Neural progenitor cell (in vitro differentiated cells): Measurements from ENCODE around the gene TGFB1. TPM values are rescaled to one million over a fixed set of nuclear protein-coding genes. Genes with fewer than 3 reads are reported as not detected.
"Not testable (repeated sequence)": the region's sequence is repeated elsewhere in the genome, so short reads cannot be mapped to it uniquely, and the experiment has no call there.

Source experiments
- DNase-seq: peaks from one replicate; pipeline ENCODE4 v3.0.0-alpha.2; 2016; ENCODE audit warnings: low spot score
- H2AFZ ChIP-seq: fragments of 200-600 bp; sonication (generic); replicated peaks from 2 replicates; pipeline ENCODE4 v1.6.1; 2016; ENCODE audit warnings: antibody characterized with exemption
- H3F3A ChIP-seq: fragments of 200-600 bp; sonication (generic); 2 replicates; pipeline ENCODE4 v1.6.1; 2016; ENCODE audit warnings: antibody characterized with exemption, low read depth
- H3K27ac ChIP-seq: fragments of 200-600 bp; sonication (generic); 2 replicates; pipeline ENCODE4 v1.5.1; 2016; ENCODE audit warnings: mild to moderate bottlenecking
- H3K27me3 ChIP-seq: fragments of 200-600 bp; sonication (generic); 2 replicates; pipeline ENCODE4 v1.6.1; 2016; ENCODE audit warnings: mild to moderate bottlenecking, moderate library complexity
- H3K36me3 ChIP-seq: fragments of 200-600 bp; sonication (generic); 2 replicates; pipeline ENCODE4 v1.5.1; 2016
- H3K4me1 ChIP-seq: fragments of 200-600 bp; sonication (generic); 2 replicates; pipeline ENCODE4 v1.6.1; 2016; ENCODE audit warnings: mixed run types
- H3K4me2 ChIP-seq: fragments of 200-600 bp; sonication (generic); 2 replicates; pipeline ENCODE4 v1.6.1; 2016
- H3K4me3 ChIP-seq: fragments of 200-600 bp; sonication (generic); 2 replicates; pipeline ENCODE4 v1.5.1; 2016
- H3K79me2 ChIP-seq: fragments of 200-600 bp; sonication (generic); 2 replicates; pipeline ENCODE4 v1.6.1; 2016; ENCODE audit warnings: low read depth
- H3K9ac ChIP-seq: fragments of 200-600 bp; sonication (generic); 2 replicates; pipeline ENCODE4 v1.6.1; 2016
- H3K9me3 ChIP-seq: fragments of 200-600 bp; sonication (generic); 2 replicates; pipeline ENCODE4 v1.5.1; 2016; ENCODE audit warnings: low read depth
- H4K20me1 ChIP-seq: fragments of 200-600 bp; sonication (generic); 2 replicates; pipeline ENCODE4 v1.6.1; 2016; ENCODE audit warnings: low read depth
- H3K27ac Mint-ChIP-seq: 3 replicates; pipeline ENCODE4 v1.8.0; 2021; ENCODE audit warnings: mixed read lengths
- H3K27me3 Mint-ChIP-seq: 2 replicates; pipeline ENCODE4 v1.8.0; 2022; ENCODE audit warnings: low read depth, mild to moderate bottlenecking, inconsistent platforms, moderate library complexity, mixed read lengths; ENCODE audit not compliant: insufficient read depth
- H3K36me3 Mint-ChIP-seq: 3 replicates; pipeline ENCODE4 v1.8.0; 2021; ENCODE audit warnings: mixed read lengths
- H3K4me1 Mint-ChIP-seq: 3 replicates; pipeline ENCODE4 v1.8.0; 2021; ENCODE audit warnings: mixed read lengths
- H3K4me3 Mint-ChIP-seq: 3 replicates; pipeline ENCODE4 v1.8.0; 2021; ENCODE audit warnings: mild to moderate bottlenecking, moderate library complexity, mixed read lengths
- H3K9me3 Mint-ChIP-seq: 3 replicates; pipeline ENCODE4 v1.8.0; 2020; ENCODE audit warnings: mixed read lengths
- CTCF ChIP-seq: fragments of 200-600 bp; sonication (generic); IDR thresholded peaks from 2 replicates; pipeline ENCODE4 v1.5.1; 2017; ENCODE audit warnings: antibody characterized with exemption, mild to moderate bottlenecking
- EZH2 ChIP-seq: fragments of 200-600 bp; sonication (generic); IDR thresholded peaks from 2 replicates; pipeline ENCODE4 v1.6.1; 2017; ENCODE audit warnings: antibody characterized with exemption, mild to moderate bottlenecking, moderate library complexity
- EZH2phosphoT487 ChIP-seq: fragments of 200-600 bp; sonication (generic); IDR thresholded peaks from 2 replicates; pipeline ENCODE4 v1.6.1; 2017; ENCODE audit warnings: antibody characterized with exemption
- total RNA-seq: library from RNA; depleted of rRNA; stranded (reverse); fragments of >200 nt; gene quantifications from 2 replicates; pipeline ENCODE4 v1.2.3, GENCODE V29; 2015; ENCODE audit warnings: low replicate concordance

The TGFB1 gene
- total RNA-seq, 1 donor from 2014 or later, result 0.65 TPM

- Histone ChIP-seq H3K4me1 (no peaks in the 10 kb centered on the region), H3K79me2 (peaks cover 2% of the 10 kb centered on the region), H3K4me3 (no peak overlapping the region), H3F3A (no peaks in the 10 kb centered on the region), H3K4me2 (no peak overlapping the region), H3K9me3 (no peaks in the 10 kb centered on the region), H3K27me3 (no peaks in the 10 kb centered on the region), H3K36me3 (no peaks in the 10 kb centered on the region), H4K20me1 (no peaks in the 10 kb centered on the region), H2AFZ (no peak overlapping the region), H3K27ac (no peak overlapping the region), H3K9ac (no peak overlapping the region)
- H3K27me3 Mint-ChIP-seq, result peaks cover 6% of the 10 kb centered on the region
- no peaks in the 10 kb centered on the region for H3K9me3 Mint-ChIP-seq
- peaks cover 3% of the 10 kb centered on the region for H3K36me3 Mint-ChIP-seq
- TF ChIP-seq EZH2 (no peak), EZH2phosphoT487 (no peak), CTCF (no peak)
- no peak overlapping the region for H3K27ac Mint-ChIP-seq
- H3K4me3 Mint-ChIP-seq, result no peak overlapping the region
- H3K4me1 Mint-ChIP-seq, result peaks cover 4% of the 10 kb centered on the region
- no peak for DNase-seq
Measured at GRCh38 chr19:41371541-41371940, 17.8 kb upstream of the TGFB1 start.

- H3K9ac ChIP-seq, H3K79me2 ChIP-seq, H3K36me3 Mint-ChIP-seq, H2AFZ ChIP-seq, DNase-seq, H3K9me3 ChIP-seq, H3K27me3 Mint-ChIP-seq, H3K9me3 Mint-ChIP-seq, H3K27ac ChIP-seq, H3K4me3 ChIP-seq, H4K20me1 ChIP-seq, H3F3A ChIP-seq, H3K27ac Mint-ChIP-seq, H3K4me2 ChIP-seq, H3K27me3 ChIP-seq, H3K4me1 ChIP-seq, H3K36me3 ChIP-seq, H3K4me1 Mint-ChIP-seq, H3K4me3 Mint-ChIP-seq: not testable (repeated sequence)
Measured at GRCh38 chr19:41371119-41371518, 17.4 kb upstream of the TGFB1 start.

GRCh38 chr19:41369769-41370168 lies 16.0 kb upstream of the TGFB1 start:
- H3K27ac ChIP-seq, result no peak overlapping the region
- H3F3A ChIP-seq, result no peaks in the 10 kb centered on the region
- H3K9me3 ChIP-seq, result no peaks in the 10 kb centered on the region
- H2AFZ ChIP-seq, result no peak overlapping the region
- TF ChIP-seq EZH2 (no peak), CTCF (no peak), EZH2phosphoT487 (no peak)
- H3K9ac ChIP-seq, result no peak overlapping the region
- H3K36me3 ChIP-seq, result no peaks in the 10 kb centered on the region
- Mint-ChIP-seq H3K27me3 (peaks cover 3% of the 10 kb centered on the region), H3K27ac (no peak overlapping the region), H3K4me3 (no peak overlapping the region), H3K36me3 (peaks cover 5% of the 10 kb centered on the region), H3K9me3 (no peaks in the 10 kb centered on the region), H3K4me1 (peaks cover 5% of the 10 kb centered on the region)
- DNase-seq, result no peak
- H3K4me2 ChIP-seq, result no peak overlapping the region
- no peaks in the 10 kb centered on the region for H4K20me1 ChIP-seq
- H3K4me3 ChIP-seq, result no peak overlapping the region
- H3K27me3 ChIP-seq, result no peaks in the 10 kb centered on the region
- H3K79me2 ChIP-seq, result peaks cover 19% of the 10 kb centered on the region
- H3K4me1 ChIP-seq, result no peaks in the 10 kb centered on the region

- Histone ChIP-seq H3F3A (no peaks in the 10 kb centered on the region), H3K4me3 (no peak overlapping the region), H3K9me3 (no peaks in the 10 kb centered on the region), H3K9ac (no peak overlapping the region), H4K20me1 (no peaks in the 10 kb centered on the region), H3K4me1 (no peaks in the 10 kb centered on the region), H3K27ac (no peak overlapping the region), H3K36me3 (no peaks in the 10 kb centered on the region), H2AFZ (no peak overlapping the region), H3K79me2 (peaks cover 25% of the 10 kb centered on the region), H3K27me3 (no peaks in the 10 kb centered on the region), H3K4me2 (no peak overlapping the region)
- H3K27ac Mint-ChIP-seq, result no peak overlapping the region
- H3K4me1 Mint-ChIP-seq, result peaks cover 11% of the 10 kb centered on the region
- H3K27me3 Mint-ChIP-seq, result peaks cover 5% of the 10 kb centered on the region
- no peak overlapping the region for H3K4me3 Mint-ChIP-seq
- DNase-seq, result no peak
- TF ChIP-seq EZH2 (no peak), CTCF (no peak), EZH2phosphoT487 (no peak)
- H3K36me3 Mint-ChIP-seq, result peaks cover 5% of the 10 kb centered on the region
- no peaks in the 10 kb centered on the region for H3K9me3 Mint-ChIP-seq
Measured at GRCh38 chr19:41367848-41368301, 14.2 kb upstream of the TGFB1 start.
